ENCODE results near the gene SLC22A3.

- TF ChIP-seq CTCF (IDR thresholded peaks at IDR 0.05) (no peak), ZFX (IDR thresholded peaks at IDR 0.05; ENCODE audit: borderline replicate concordance) (no peak)
These were observed 19.7 kb upstream of the SLC22A3 start for GRCh38 chr6:160328447-160328846.
